Left lung (tissue), 10 donors: ENCODE data around the gene TM2D3. TPM values are rescaled to one million over a fixed set of nuclear protein-coding genes. Genes with fewer than 3 reads are reported as not detected.
A peak's percentile ranks its signal among the peaks of the same experiment; 100 is the strongest.

Experiments used
- ATAC-seq: fragments of 200-7000 bp; cut with Tn5 transposase; one replicate; pipeline ENCODE4 v1.9.1; 2020; ENCODE audit warnings: moderate library complexity
- DNase-seq, 4 donors: peaks; one replicate each; pipeline ENCODE4 v3.0.0-alpha.2; 2013 to 2020
- H3K27ac ChIP-seq, 2 donors: fragments of 200-600 bp; sonication (generic) in 1 of 2; one replicate each; pipeline versions ENCODE4 v1.5.0 to v1.8.0; 2020 to 2021
- H3K27me3 ChIP-seq, 2 donors: fragments of 200-600 bp; sonication (generic) in 1 of 2; one replicate each; pipeline versions ENCODE4 v1.5.0 to v1.8.0; 2020 to 2021
- H3K36me3 ChIP-seq, 2 donors: fragments of 200-600 bp; sonication (generic) in 1 of 2; one replicate each; pipeline versions ENCODE4 v1.5.0 to v1.8.0; 2020 to 2021
- H3K4me1 ChIP-seq, 2 donors: fragments of 200-600 bp; one replicate each; pipeline ENCODE4 v1.8.0; 2021
- H3K4me3 ChIP-seq, 2 donors: fragments of 200-600 bp; sonication (generic) in 1 of 2; one replicate each; pipeline versions ENCODE4 v1.5.0 to v1.8.0; 2020 to 2021; ENCODE audit warnings: mild to moderate bottlenecking in 1 of 2
- H3K9me3 ChIP-seq, 2 donors: fragments of 200-600 bp; sonication (generic) in 1 of 2; one replicate each; pipeline versions ENCODE4 v1.5.0 to v1.8.0; 2020 to 2021
- CTCF ChIP-seq, 2 donors: fragments of 200-600 bp; sonication (generic) in 1 of 2; IDR thresholded peaks; one replicate each; pipeline versions ENCODE4 v1.5.0 to v1.8.0; 2021; ENCODE audit warnings: antibody characterized with exemption in 2 of 2
- intact Hi-C, 2 donors: fragments of 100-400 bp; cut with DNase I; formaldehyde crosslinking; loops; one replicate each; pipeline versions ENCODE4 v1.11.2 to v1.14.2; 2022
- polyA plus RNA-seq, 6 donors: library from polyadenylated mRNA; unstranded; fragments of 120-200 nt; gene quantifications; one replicate each; pipeline ENCODE4 v1.2.1, GENCODE V29; 2013; ENCODE audit not compliant: insufficient read length in 6 of 6
- total RNA-seq, 2 donors: library from RNA; stranded (reverse); fragmentation: NEBNext Ultra II Directional; extraction: Animal tissue kit (Norgen Biotek cat#: 25700); gene quantifications; one replicate each; pipeline ENCODE4 v1.2.1, GENCODE V29; 2021
- donor health status: DM: no; HTN: yes; CAD: no.
- donor health status: DM: no; HTN: no; CAD: no.

TM2D3 gene
- total and polyA plus RNA-seq, 8 donors: 43.7 to 67.3 (median 59.9) TPM

- intact Hi-C loops: no loop called here
Observed at GRCh38 chr15:101610611-101611000, 41.6 kb downstream of the TM2D3 start.

GRCh38 chr15:101609742-101610610, 42.2 kb downstream of the TM2D3 start:
- no peaks in the 10 kb centered on the region for H3K9me3 ChIP-seq
- no peaks in the 10 kb centered on the region for H3K27me3 ChIP-seq
- no peak overlapping the region for H3K4me3 ChIP-seq
- no peaks in the 10 kb centered on the region for H3K4me1 ChIP-seq
- intact Hi-C loops: no loop called here
- no peaks in the 10 kb centered on the region for H3K36me3 ChIP-seq
- DNase-seq: peak in 1 of 4 donors; percentile 54
- TF ChIP-seq CTCF (IDR thresholded peaks at IDR 0.05): no peak
- no peak overlapping the region for H3K27ac ChIP-seq
- ATAC-seq: no peak

More at GRCh38 chr15:101610611-101611000, 41.6 kb downstream of the TM2D3 start:
- no peak overlapping the region for H3K27ac ChIP-seq
- no peaks in the 10 kb centered on the region for H3K4me1 ChIP-seq
- no peaks in the 10 kb centered on the region for H3K9me3 ChIP-seq
- no peaks in the 10 kb centered on the region for H3K36me3 ChIP-seq
- no peak for TF ChIP-seq CTCF (IDR thresholded peaks at IDR 0.05)
- H3K27me3 ChIP-seq: no peaks in the 10 kb centered on the region
- DNase-seq (peak in 1 of 4 donors; percentile 42), ATAC-seq (no peak)
- no peak overlapping the region for H3K4me3 ChIP-seq

GRCh38 chr15:101608201-101608600, 44.0 kb downstream of the TM2D3 start:
- ATAC-seq: no peak
- TF ChIP-seq CTCF (IDR thresholded peaks at IDR 0.05): no peak
- H3K4me3 ChIP-seq: no peak overlapping the region
- no peaks in the 10 kb centered on the region for H3K27me3 ChIP-seq
- H3K36me3 ChIP-seq: no peaks in the 10 kb centered on the region
- H3K4me1 ChIP-seq: no peaks in the 10 kb centered on the region
- intact Hi-C loops: no loop called here
- H3K27ac ChIP-seq: no peak overlapping the region
- no peak for DNase-seq
- no peaks in the 10 kb centered on the region for H3K9me3 ChIP-seq

GRCh38 chr15:101607108-101607507, 45.1 kb downstream of the TM2D3 start:
- DNase-seq (no peak), ATAC-seq (no peak)
- Histone ChIP-seq H3K27ac (no peak overlapping the region), H3K9me3 (no peaks in the 10 kb centered on the region), H3K4me1 (no peaks in the 10 kb centered on the region), H3K4me3 (no peak overlapping the region), H3K27me3 (no peaks in the 10 kb centered on the region), H3K36me3 (no peaks in the 10 kb centered on the region)
- no peak for TF ChIP-seq CTCF (IDR thresholded peaks at IDR 0.05)
- intact Hi-C loops: no loop called here

GRCh38 chr15:101604124-101604874, 47.9 kb downstream of the TM2D3 start:
- Histone ChIP-seq H3K36me3 (no peaks in the 10 kb centered on the region), H3K27me3 (peaks cover 0 to 16% of the 10 kb centered on the region in 2 donors), H3K4me1 (no peaks in the 10 kb centered on the region), H3K27ac (no peak overlapping the region), H3K4me3 (no peak overlapping the region), H3K9me3 (no peaks in the 10 kb centered on the region)
- DNase-seq: no peak
- intact Hi-C loops: no loop called here
- no peak for TF ChIP-seq CTCF (IDR thresholded peaks at IDR 0.05)
- peak; percentile 68 for ATAC-seq
